GM19372 (cell line): ENCODE data around the gene DHX30.

Experiments
- ATAC-seq: cut with Tn5 transposase; IDR thresholded peaks from one replicate; pipeline ENCODE4 v1.9.1; 2021; ENCODE audit warnings: mild to moderate bottlenecking, low read depth, moderate library complexity; ENCODE audit not compliant: unreplicated experiment

DHX30 gene

GRCh38 chr3:47851888-47852603 is 49.1 kb downstream of the DHX30 start:
- no peak for ATAC-seq

DNA sequence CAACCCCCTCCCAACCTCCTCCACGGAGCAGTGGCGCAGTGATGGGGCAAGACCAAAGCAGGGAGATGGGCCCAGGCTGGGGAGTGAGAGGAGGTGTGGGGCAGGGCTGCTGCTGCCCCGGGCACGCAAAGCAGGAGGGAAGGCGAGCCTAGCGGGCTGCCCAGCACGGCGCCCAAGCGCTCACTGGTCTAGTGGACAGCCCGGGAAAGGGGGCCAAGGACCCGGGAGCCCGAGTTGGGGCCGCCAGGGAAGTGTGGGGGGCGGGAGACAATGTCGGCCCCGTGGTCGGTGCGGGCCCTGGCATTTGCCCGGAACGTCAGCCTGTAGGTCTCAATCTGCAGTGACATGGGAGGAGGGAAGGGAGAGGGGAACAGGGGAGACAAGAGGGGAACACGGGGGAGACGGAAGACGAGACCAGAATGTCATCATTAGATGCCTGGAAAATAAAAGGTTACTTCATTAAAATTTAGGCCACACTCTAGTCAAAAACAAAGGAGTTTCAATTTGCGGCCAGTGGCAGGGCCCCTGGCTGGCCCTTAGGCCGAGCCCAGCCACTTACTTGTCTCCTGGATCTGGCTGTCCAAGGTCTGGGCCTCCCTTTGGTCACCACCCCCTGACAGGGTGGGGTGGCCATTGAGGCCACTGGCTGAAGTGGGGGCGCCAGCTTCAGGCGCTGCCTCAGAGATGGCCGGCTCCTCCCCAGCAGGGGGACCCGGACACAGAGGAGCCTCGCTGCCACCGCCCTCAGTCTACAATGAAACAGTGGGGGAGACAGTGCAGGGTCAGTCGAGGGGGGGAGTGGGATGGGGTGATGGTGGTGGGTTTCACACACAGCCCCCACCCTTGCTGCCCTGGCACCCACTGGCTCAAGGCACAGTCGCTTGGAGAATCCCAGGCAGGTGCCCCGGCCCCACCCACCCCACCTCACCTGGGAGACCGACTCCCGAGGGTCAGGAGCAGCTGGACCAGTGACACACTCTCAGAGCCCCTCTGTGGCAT is 50.0 kb downstream of the DHX30 start:
- no peak for ATAC-seq

DNA sequence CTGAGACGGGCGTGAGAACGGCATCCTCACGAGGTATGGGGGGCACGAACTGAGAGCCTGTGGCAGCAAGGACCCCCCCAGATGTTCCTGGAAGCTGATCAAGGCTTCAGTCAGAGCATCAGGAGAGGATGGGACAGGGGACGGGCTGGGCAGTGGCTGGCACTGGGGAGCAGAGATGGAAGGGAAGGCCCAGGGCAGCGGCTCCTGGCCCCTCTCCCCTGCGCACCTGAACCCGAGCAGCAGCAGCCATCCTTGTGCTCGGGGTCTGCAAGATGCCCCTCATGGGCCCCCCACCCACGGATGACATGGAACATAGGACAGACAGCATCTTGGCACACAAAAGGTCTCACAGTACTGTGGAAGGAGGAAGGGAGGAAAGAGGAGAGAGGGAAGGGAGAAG is 51.3 kb downstream of the DHX30 start:
- ATAC-seq: no peak

DNA sequence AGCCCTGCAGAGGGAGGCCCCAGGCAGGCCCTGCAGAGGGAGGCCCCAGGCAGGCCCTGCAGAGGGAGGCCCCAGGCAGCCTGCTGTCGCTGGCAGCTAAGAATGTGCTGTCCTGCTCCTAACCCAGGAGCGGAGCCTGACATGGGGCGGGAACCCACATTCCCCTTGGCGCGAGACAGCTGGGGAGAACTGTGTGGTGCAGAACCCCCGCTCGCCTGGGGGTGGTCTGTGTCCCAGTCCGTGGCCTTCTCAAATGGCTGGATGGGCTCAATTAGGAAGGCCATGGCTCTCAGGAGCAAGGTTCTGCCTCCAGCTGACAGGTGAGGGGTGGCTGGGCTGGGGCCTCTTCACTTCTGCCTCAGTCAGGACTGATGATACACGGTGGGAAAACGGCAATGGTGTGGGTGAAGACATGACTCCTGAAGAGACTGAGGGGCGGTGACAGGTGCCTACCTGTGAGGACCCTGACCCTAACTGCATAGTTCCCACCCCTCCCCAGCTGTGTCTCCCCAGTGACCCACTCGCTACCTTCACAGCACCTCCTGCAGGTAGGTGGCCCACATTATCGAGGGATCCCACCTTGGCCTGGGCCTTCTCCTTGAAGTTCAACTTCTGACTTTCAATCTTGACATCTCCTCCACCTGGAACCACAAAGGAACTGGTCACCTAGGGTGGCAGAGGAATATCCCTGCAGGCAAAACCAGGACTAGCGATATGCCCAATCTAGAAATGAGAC is 52.0 kb downstream of the DHX30 start:
- no peak for ATAC-seq

DNA sequence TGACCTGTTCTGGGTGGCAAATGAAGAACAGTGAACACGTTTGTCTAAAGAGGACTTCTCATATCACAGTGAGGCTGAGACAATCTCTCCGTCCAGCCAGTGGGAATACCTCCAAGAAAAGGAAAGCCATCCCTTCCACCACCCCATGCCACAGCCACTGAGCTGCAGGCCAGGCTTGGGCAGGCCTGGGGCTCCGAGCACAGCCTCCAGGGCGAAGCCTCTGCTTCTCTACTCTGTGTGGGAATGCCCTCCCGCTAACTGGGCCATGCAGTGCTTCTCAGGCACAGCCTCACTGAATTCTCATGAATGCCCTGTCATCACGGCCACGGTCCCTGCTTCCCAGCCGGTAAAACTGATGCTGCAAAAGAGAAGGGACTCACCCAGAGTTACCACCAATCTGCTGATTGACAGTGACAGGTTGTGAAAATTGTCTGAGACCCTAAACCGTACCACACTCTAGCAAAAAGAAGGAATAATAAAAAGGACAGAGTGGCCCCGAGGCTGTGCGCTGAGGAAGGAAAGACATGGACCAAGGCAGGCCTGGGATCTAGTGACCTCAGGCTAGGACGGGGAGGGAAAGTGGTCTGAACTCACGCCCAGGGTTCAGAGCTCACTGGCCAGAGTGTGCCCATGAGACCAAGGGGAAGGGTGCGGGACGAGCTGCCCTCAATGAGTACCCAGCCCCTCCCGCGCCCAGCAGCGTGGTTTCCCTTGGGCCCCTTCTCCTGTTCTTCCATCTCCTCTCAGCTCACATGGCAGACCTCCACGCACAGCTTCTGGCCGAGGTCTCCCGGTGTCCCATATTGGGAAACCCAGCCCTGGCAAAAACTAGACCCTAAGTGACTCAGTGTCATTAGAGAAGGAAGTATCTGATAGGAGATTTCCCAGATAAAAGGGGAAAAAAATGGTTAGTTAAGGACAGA is 52.8 kb downstream of the DHX30 start:
- ATAC-seq: no peak

DNA sequence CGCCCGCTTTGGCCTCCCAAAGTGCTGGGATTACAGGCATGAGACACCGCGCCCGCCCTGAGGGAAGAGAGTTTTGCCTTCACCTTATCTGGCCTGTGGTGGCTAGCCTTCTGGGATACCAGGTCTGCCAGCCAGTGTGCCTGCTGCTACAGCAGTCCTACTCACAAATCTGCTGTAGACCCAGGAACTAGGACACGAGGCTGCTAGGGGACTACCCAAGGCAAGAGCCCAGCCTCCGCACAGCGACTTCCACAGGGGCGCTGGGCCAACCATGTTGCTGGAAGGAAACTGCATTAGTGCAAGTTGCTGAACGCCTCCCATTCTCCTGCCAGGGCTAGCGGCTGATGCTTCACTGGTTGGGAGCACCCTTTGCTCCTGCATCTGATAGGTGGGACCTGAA is 53.7 kb downstream of the DHX30 start:
- no peak for ATAC-seq

DNA sequence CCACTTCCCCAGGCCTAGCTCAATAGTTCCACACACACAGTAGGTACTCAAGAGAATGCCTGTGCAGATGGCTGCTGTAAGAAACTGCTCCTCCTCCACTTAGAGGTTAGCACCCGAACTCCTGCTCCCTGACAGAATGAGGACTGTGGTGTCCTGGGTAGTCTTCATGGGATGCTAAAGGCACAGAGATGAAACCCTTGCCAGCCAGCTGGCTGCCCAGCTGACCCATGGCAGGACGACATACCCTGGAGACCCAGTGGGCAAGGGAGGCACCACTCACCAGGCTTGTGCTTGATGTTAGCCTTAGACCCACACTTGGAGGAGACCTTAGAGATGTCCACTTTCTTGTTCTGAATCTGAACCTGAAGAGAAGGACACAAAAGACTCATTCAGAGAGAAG is 54.2 kb downstream of the DHX30 start:
- ATAC-seq: no peak

GRCh38 chr3:47859956-47860605 is 57.1 kb downstream of the DHX30 start:
- ATAC-seq: no peak

GRCh38 chr3:47863391-47864128 is 60.6 kb downstream of the DHX30 start:
- ATAC-seq: no peak

- no peak for ATAC-seq
Observed at GRCh38 chr3:47865192-47865591, 62.3 kb downstream of the DHX30 start.

DNA sequence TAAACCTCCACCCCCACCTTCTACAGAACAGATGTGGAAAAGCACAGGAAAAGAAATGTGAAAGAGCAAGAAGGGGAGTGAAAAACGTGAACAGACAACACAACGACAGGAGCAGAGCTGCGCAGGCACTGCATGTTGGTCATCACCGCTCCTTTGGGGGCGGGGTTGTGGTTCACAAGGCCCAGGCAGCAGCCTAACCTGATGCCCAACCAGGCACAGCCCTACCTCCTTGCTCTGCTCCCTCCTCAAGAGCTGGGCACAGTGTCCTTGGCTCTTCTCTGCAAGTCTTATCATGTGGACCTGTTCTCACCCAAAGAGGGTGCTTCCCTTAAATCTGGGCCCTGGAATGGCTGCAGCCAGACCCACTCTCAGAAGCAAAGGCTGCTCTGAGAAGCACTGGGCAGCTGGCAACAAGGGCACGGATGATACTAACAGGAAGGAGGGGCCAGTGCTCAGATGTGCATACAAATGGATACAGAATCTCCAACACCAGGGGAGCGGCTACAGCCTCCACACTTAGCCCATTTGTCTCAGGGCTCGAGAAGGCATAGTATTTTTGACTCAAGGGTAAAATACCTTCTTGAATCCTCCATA is 64.6 kb downstream of the DHX30 start:
- ATAC-seq: no peak

DNA sequence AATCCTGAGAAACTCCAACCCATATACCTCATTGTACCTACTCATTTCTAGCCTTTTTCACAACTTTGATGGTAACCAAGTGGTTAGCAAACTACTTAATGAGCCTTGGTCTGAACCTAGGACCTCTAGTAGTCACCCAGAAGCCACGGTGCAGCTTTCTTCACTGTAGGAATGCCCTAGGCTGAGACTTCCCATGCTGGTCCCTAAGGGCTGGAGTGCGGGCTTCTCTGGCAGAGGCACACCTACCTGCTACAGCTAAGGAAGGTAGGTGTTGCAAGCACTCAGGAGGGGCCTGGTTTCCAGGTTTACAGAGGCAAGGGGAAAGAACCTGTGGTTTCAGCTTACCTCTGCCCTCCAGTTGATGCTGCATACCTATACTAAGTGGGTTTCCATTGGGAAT is 65.4 kb downstream of the DHX30 start:
- no peak for ATAC-seq

DNA sequence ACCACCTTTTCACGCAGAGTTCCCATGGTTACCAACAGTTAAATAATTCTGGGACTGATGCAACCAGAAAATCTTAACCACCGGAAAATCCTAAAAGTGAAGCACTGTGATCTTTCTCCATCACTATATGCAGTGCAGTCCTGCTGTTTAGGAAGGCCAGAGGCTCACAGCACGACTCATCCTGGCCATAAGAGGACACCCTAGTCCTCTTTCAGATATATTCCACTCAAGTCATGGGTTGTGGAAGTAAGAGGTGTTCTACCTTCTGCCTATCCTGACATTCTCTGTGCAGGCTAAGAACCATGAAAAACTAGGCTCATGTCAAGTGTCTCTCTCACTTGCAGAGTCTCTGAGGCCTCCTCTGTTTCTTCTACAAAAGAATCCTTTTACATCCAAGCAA is 67.2 kb downstream of the DHX30 start:
- ATAC-seq: no peak

- no peak for ATAC-seq
Observed at GRCh38 chr3:47870702-47871260, 67.8 kb downstream of the DHX30 start.

GRCh38 chr3:47871389-47871788 is 68.5 kb downstream of the DHX30 start:
- ATAC-seq: no peak

- ATAC-seq: no peak
Observed at GRCh38 chr3:47872916-47873315, 70.0 kb downstream of the DHX30 start.

- ATAC-seq: no peak
Observed at GRCh38 chr3:47874438-47874837, 71.5 kb downstream of the DHX30 start.

DNA sequence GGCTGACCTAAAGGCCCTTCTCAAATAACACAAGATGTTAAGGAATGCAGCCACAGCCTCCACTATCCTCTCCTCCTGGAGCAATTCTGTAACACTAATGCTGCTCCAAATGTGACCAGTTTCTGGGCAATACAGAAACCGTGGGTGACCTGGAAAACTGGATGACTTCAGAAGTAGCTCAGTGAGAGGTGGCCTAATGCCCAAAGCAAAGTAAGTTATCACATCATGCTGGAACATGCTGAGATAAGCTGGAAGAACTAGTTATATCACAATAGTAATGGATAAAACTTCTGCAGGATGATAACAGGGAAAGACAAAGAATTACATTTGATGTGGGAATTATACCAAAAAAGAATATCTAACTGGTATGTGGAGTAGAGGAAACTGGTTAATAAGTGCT is 72.0 kb downstream of the DHX30 start:
- ATAC-seq: no peak
